Gastroesophageal sphincter (tissue), 3 donors: ENCODE data around the gene BANK1.

Experiments used
- CTCF ChIP-seq, 4 experiments: fragments of 200-600 bp in 2 of 4; fragments of 450-650 bp in 2 of 4; sonication (generic) in 1 of 4; IDR thresholded peaks; one replicate each; pipeline ENCODE4 v1.5.1; 2017 to 2019; ENCODE audit warnings: antibody characterized with exemption in 4 of 4, mild to moderate bottlenecking in 2 of 4, moderate library complexity in 2 of 4
- EP300 ChIP-seq: sonication (generic); formaldehyde crosslinking; IDR thresholded peaks from one replicate; pipeline ENCODE4 v1.6.1; 2017; ENCODE audit warnings: antibody characterized with exemption, mild to moderate bottlenecking
- POLR2A ChIP-seq, 2 donors: fragments of 450-650 bp; IDR thresholded peaks; one replicate each; pipeline ENCODE4 v1.6.1; 2017; ENCODE audit warnings: antibody characterized with exemption in 2 of 2, mild to moderate bottlenecking in 2 of 2, moderate library complexity in 1 of 2
- POLR2AphosphoS5 ChIP-seq: sonication (generic); formaldehyde crosslinking; IDR thresholded peaks from one replicate; pipeline ENCODE4 v1.6.1; 2017; ENCODE audit warnings: antibody characterized with exemption

GRCh38 chr4:101973361-101973760 lies 182.8 kb downstream of the BANK1 start:
- TF ChIP-seq CTCF (IDR thresholded peaks at IDR 0.05) (no peak), POLR2AphosphoS5 (no peak), POLR2A (IDR thresholded peaks at IDR 0.05) (no peak), EP300 (no peak)
